ENCODE results near the gene TRPM2. TPM values are rescaled to one million over a fixed set of nuclear protein-coding genes. Genes with fewer than 3 reads are reported as not detected.
A peak's percentile ranks its signal among the peaks of the same experiment; 100 is the strongest.

The TRPM2 gene
- total and polyA plus RNA-seq, 2 of the 13 experiments (the other 11 are each of a cell fraction or from before 2014, with no cell fraction given) = 0.07 to 0.20 TPM

GRCh38 chr21:44482581-44483287 lies 129.3 kb downstream of the TRPM2 start (continued):
- 0 out of 2 replicates have a peak, but pooled peaks have one; percentile 7 for TF ChIP-seq IRF2 (CRISPR knock-in tag; IDR thresholded peaks at IDR 0.05)
- peak; percentile 35 for TF ChIP-seq ASH2L (IDR thresholded peaks at IDR 0.05; ENCODE audit: insufficient read length, low read depth, low read length)
- TF ChIP-seq, protein P1, sequence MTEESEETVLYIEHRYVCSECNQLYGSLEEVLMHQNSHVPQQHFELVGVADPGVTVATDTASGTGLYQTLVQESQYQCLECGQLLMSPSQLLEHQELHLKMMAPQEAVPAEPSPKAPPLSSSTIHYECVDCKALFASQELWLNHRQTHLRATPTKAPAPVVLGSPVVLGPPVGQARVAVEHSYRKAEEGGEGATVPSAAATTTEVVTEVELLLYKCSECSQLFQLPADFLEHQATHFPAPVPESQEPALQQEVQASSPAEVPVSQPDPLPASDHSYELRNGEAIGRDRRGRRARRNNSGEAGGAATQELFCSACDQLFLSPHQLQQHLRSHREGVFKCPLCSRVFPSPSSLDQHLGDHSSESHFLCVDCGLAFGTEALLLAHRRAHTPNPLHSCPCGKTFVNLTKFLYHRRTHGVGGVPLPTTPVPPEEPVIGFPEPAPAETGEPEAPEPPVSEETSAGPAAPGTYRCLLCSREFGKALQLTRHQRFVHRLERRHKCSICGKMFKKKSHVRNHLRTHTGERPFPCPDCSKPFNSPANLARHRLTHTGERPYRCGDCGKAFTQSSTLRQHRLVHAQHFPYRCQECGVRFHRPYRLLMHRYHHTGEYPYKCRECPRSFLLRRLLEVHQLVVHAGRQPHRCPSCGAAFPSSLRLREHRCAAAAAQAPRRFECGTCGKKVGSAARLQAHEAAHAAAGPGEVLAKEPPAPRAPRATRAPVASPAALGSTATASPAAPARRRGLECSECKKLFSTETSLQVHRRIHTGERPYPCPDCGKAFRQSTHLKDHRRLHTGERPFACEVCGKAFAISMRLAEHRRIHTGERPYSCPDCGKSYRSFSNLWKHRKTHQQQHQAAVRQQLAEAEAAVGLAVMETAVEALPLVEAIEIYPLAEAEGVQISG (CRISPR knock-in tag; IDR thresholded peaks at IDR 0.05) = peak; percentile 65
- no peak for TF ChIP-seq ZNF619 (CRISPR knock-in tag; IDR thresholded peaks at IDR 0.05)
- TF ChIP-seq BHLHE40 (IDR thresholded peaks at IDR 0.05; ENCODE audit: low read length) = 0 out of 2 replicates have a peak, but pooled peaks have one; percentile 31
- TF ChIP-seq TGIF2 (CRISPR knock-in tag; IDR thresholded peaks at IDR 0.05) = peak; percentile 54; the same call in 1 of the 2 replicates
- TF ChIP-seq, protein P2, sequence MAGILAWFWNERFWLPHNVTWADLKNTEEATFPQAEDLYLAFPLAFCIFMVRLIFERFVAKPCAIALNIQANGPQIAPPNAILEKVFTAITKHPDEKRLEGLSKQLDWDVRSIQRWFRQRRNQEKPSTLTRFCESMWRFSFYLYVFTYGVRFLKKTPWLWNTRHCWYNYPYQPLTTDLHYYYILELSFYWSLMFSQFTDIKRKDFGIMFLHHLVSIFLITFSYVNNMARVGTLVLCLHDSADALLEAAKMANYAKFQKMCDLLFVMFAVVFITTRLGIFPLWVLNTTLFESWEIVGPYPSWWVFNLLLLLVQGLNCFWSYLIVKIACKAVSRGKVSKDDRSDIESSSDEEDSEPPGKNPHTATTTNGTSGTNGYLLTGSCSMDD (CRISPR knock-in tag; IDR thresholded peaks at IDR 0.05) = no peak
- peak; percentile 90 for TF ChIP-seq NFYB (CRISPR knock-in tag; IDR thresholded peaks at IDR 0.05)

Measured in HepG2 (cell line).